Measurements from ENCODE around the gene COL4A2. TPM values are rescaled to one million over a fixed set of nuclear protein-coding genes. Genes with fewer than 3 reads are reported as not detected.
A peak's percentile ranks its signal among the peaks of the same experiment; 100 is the strongest.

The COL4A2 gene
- total RNA-seq, 1 donor from 2014 or later = 1,556 TPM

- TF ChIP-seq, protein P1, sequence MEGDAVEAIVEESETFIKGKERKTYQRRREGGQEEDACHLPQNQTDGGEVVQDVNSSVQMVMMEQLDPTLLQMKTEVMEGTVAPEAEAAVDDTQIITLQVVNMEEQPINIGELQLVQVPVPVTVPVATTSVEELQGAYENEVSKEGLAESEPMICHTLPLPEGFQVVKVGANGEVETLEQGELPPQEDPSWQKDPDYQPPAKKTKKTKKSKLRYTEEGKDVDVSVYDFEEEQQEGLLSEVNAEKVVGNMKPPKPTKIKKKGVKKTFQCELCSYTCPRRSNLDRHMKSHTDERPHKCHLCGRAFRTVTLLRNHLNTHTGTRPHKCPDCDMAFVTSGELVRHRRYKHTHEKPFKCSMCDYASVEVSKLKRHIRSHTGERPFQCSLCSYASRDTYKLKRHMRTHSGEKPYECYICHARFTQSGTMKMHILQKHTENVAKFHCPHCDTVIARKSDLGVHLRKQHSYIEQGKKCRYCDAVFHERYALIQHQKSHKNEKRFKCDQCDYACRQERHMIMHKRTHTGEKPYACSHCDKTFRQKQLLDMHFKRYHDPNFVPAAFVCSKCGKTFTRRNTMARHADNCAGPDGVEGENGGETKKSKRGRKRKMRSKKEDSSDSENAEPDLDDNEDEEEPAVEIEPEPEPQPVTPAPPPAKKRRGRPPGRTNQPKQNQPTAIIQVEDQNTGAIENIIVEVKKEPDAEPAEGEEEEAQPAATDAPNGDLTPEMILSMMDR (IDR thresholded peaks at IDR 0.05; ENCODE audit: unreplicated experiment) = no peak
- Mint-ChIP-seq H3K4me3 (ENCODE audit: unreplicated experiment) (peak overlapping the region; percentile 96), H3K27me3 (ENCODE audit: unreplicated experiment) (peaks cover 11% of the 10 kb centered on the region), H3K36me3 (ENCODE audit: low read depth, unreplicated experiment) (peaks cover 55% of the 10 kb centered on the region), H3K9me3 (ENCODE audit: unreplicated experiment) (no peaks in the 10 kb centered on the region), H3K4me1 (ENCODE audit: unreplicated experiment) (peaks cover 92% of the 10 kb centered on the region), H3K27ac (ENCODE audit: unreplicated experiment) (peak overlapping the region; percentile 92)
- no peak for DNase-seq (ENCODE audit: low spot score)
These were observed 6.0 kb upstream of the COL4A2 start for GRCh38 chr13:110301083-110301482.

- peak overlapping the region; percentile 96 for H3K4me3 Mint-ChIP-seq (ENCODE audit: unreplicated experiment)
- H3K9me3 Mint-ChIP-seq (ENCODE audit: unreplicated experiment) = no peaks in the 10 kb centered on the region
- H3K36me3 Mint-ChIP-seq (ENCODE audit: low read depth, unreplicated experiment) = peaks cover 54% of the 10 kb centered on the region
- H3K27me3 Mint-ChIP-seq (ENCODE audit: unreplicated experiment) = peaks cover 12% of the 10 kb centered on the region
- no peak for DNase-seq (ENCODE audit: low spot score)
- H3K4me1 Mint-ChIP-seq (ENCODE audit: unreplicated experiment) = peaks cover 84% of the 10 kb centered on the region
- TF ChIP-seq, protein P1 (IDR thresholded peaks at IDR 0.05; ENCODE audit: unreplicated experiment) = no peak
- peak overlapping the region; percentile 92 for H3K27ac Mint-ChIP-seq (ENCODE audit: unreplicated experiment)
These were observed 5.2 kb upstream of the COL4A2 start for GRCh38 chr13:110301606-110302553.

- TF ChIP-seq, protein P1 (IDR thresholded peaks at IDR 0.05; ENCODE audit: unreplicated experiment) = no peak
- H3K36me3 Mint-ChIP-seq (ENCODE audit: low read depth, unreplicated experiment) = peaks cover 52% of the 10 kb centered on the region
- H3K9me3 Mint-ChIP-seq (ENCODE audit: unreplicated experiment) = no peaks in the 10 kb centered on the region
- no peak for DNase-seq (ENCODE audit: low spot score)
- H3K27me3 Mint-ChIP-seq (ENCODE audit: unreplicated experiment) = peaks cover 8% of the 10 kb centered on the region
- peak overlapping the region; percentile 96 for H3K4me3 Mint-ChIP-seq (ENCODE audit: unreplicated experiment)
- peak overlapping the region; percentile 92 for H3K27ac Mint-ChIP-seq (ENCODE audit: unreplicated experiment)
- H3K4me1 Mint-ChIP-seq (ENCODE audit: unreplicated experiment) = peaks cover 78% of the 10 kb centered on the region
These were observed 4.1 kb upstream of the COL4A2 start for GRCh38 chr13:110302997-110303396.

DNA sequence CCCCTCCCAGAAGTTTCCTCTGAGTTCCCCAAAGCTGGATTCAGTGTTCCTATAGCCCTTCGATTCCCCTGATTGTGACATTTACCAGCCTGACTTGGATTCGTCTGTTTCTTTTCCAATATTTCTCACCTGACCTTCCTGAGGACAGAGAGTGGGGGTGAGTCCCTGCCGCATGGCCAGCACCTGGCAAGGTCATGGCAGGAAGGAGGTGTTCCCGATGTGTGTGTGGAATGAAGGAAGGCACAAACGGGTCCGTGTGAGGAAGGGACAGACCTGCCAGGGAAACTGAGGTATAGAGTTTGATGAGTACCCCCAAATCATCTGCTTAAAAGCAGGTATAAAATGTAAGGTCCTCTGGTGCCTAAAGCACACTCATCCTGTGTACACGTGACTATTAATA, 3.4 kb upstream of the COL4A2 start:
- H3K4me3 Mint-ChIP-seq (ENCODE audit: unreplicated experiment) = peak overlapping the region; percentile 96
- H3K36me3 Mint-ChIP-seq (ENCODE audit: low read depth, unreplicated experiment) = peaks cover 59% of the 10 kb centered on the region
- DNase-seq (ENCODE audit: low spot score) = no peak
- TF ChIP-seq, protein P1 (IDR thresholded peaks at IDR 0.05; ENCODE audit: unreplicated experiment) = no peak
- peaks cover 15% of the 10 kb centered on the region for H3K27me3 Mint-ChIP-seq (ENCODE audit: unreplicated experiment)
- H3K9me3 Mint-ChIP-seq (ENCODE audit: unreplicated experiment) = no peaks in the 10 kb centered on the region
- H3K4me1 Mint-ChIP-seq (ENCODE audit: unreplicated experiment) = peaks cover 78% of the 10 kb centered on the region
- H3K27ac Mint-ChIP-seq (ENCODE audit: unreplicated experiment) = peak overlapping the region; percentile 92

DNA sequence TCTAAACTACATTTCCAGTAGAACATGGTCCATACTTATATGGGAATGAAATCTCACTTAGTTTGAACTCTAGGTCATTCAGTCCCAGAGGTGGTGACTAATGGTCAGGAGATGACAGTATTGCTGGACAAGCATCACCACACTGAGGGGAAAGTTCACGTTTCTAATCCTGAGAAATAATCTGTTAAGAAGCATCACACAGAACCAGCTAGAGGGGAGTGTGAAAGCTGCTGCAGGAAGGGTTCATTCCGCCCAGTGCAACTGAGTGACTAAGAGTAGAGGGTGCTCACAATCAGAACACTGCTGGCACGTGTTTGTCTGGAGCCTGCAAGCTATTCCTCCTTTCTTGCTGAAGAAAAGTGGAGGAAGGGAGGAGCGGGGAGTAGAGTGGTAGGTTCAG, 2.8 kb upstream of the COL4A2 start:
- H3K4me1 Mint-ChIP-seq (ENCODE audit: unreplicated experiment) = peaks cover 80% of the 10 kb centered on the region
- peak overlapping the region; percentile 96 for H3K4me3 Mint-ChIP-seq (ENCODE audit: unreplicated experiment)
- H3K36me3 Mint-ChIP-seq (ENCODE audit: low read depth, unreplicated experiment) = peaks cover 65% of the 10 kb centered on the region
- TF ChIP-seq, protein P1 (IDR thresholded peaks at IDR 0.05; ENCODE audit: unreplicated experiment) = no peak
- H3K27ac Mint-ChIP-seq (ENCODE audit: unreplicated experiment) = peak overlapping the region; percentile 76
- peaks cover 17% of the 10 kb centered on the region for H3K27me3 Mint-ChIP-seq (ENCODE audit: unreplicated experiment)
- DNase-seq (ENCODE audit: low spot score) = no peak
- H3K9me3 Mint-ChIP-seq (ENCODE audit: unreplicated experiment) = no peaks in the 10 kb centered on the region
